Measurements from ENCODE around the gene NPHP4. TPM values are rescaled to one million over a fixed set of nuclear protein-coding genes. Genes with fewer than 3 reads are reported as not detected.

NPHP4 gene
- total and polyA plus RNA-seq, 9 of the 15 experiments (the other 6 are each of a cell fraction or from before 2014, with no cell fraction given): 0.52 to 26.2 (median 6.7) TPM

DNA sequence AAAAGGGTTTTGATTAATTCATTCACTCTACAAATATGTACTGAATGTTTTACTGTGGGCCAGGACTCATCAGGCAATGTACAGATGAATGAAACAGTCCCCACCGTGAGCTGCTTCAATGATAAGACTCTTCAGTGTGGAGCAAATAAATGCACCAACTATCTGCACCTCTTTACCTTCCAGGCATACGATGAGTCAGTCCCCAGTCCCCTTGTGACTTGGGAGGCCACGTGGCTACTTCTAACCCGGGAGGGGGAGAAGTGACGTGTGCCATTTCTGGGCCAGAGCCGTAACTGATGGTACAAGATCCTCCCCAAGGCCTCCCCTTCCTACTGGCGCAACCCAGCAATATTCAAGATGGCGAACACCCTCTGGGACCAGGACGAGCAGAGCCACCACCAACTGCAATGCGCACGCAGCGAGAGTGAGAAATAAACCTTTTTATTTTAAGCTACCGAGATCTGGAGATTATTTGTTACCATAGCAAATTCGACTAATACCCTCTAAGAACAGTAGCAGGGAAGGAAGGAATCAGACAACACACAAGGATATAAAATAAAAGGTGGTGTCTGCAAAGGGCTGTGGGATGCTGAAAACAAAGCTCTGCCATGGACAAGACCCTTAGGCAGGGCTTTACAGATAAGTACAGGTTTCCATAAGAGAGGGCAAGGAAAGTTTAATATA lies 74.5 kb downstream of the NPHP4 start (continued):
- peak; percentile 42; the same call in 1 of the 2 replicates for TF ChIP-seq ZNF263 (CRISPR knock-in tag; IDR thresholded peaks at IDR 0.05; ENCODE audit: borderline replicate concordance)
- TF ChIP-seq GATA2 (CRISPR knock-in tag; IDR thresholded peaks at IDR 0.05): no peak
- TF ChIP-seq RAD21 (CRISPR knock-in tag; conservative IDR thresholded peaks at IDR 0.05 in 1 of 2, IDR thresholded peaks at IDR 0.05 in 1 of 2): peak; percentile 1 to 7; a peak in 1 of 4 replicates
- no peak for TF ChIP-seq ZNF57 (CRISPR knock-in tag; IDR thresholded peaks at IDR 0.05)
- TF ChIP-seq, protein P1, sequence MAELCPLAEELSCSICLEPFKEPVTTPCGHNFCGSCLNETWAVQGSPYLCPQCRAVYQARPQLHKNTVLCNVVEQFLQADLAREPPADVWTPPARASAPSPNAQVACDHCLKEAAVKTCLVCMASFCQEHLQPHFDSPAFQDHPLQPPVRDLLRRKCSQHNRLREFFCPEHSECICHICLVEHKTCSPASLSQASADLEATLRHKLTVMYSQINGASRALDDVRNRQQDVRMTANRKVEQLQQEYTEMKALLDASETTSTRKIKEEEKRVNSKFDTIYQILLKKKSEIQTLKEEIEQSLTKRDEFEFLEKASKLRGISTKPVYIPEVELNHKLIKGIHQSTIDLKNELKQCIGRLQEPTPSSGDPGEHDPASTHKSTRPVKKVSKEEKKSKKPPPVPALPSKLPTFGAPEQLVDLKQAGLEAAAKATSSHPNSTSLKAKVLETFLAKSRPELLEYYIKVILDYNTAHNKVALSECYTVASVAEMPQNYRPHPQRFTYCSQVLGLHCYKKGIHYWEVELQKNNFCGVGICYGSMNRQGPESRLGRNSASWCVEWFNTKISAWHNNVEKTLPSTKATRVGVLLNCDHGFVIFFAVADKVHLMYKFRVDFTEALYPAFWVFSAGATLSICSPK (IDR thresholded peaks at IDR 0.05; ENCODE audit: borderline replicate concordance): no peak
- TF ChIP-seq, protein P2, sequence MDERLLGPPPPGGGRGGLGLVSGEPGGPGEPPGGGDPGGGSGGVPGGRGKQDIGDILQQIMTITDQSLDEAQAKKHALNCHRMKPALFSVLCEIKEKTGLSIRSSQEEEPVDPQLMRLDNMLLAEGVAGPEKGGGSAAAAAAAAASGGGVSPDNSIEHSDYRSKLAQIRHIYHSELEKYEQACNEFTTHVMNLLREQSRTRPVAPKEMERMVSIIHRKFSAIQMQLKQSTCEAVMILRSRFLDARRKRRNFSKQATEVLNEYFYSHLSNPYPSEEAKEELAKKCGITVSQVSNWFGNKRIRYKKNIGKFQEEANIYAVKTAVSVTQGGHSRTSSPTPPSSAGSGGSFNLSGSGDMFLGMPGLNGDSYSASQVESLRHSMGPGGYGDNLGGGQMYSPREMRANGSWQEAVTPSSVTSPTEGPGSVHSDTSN (CRISPR knock-in tag; IDR thresholded peaks at IDR 0.05; ENCODE audit: low read depth): no peak
- TF ChIP-seq, protein P2 (tag; conservative IDR thresholded peaks at IDR 0.05; ENCODE audit: low read depth): peak; percentile 26; the same call in 1 of the 2 replicates
- TF ChIP-seq CREBBP (IDR thresholded peaks at IDR 0.05; ENCODE audit: low read depth, low read length): no peak
- no peak; the same call in 1 of the 2 replicates for TF ChIP-seq ZNF584 (CRISPR knock-in tag; IDR thresholded peaks at IDR 0.05; ENCODE audit: low read depth)
- TF ChIP-seq, protein P3, sequence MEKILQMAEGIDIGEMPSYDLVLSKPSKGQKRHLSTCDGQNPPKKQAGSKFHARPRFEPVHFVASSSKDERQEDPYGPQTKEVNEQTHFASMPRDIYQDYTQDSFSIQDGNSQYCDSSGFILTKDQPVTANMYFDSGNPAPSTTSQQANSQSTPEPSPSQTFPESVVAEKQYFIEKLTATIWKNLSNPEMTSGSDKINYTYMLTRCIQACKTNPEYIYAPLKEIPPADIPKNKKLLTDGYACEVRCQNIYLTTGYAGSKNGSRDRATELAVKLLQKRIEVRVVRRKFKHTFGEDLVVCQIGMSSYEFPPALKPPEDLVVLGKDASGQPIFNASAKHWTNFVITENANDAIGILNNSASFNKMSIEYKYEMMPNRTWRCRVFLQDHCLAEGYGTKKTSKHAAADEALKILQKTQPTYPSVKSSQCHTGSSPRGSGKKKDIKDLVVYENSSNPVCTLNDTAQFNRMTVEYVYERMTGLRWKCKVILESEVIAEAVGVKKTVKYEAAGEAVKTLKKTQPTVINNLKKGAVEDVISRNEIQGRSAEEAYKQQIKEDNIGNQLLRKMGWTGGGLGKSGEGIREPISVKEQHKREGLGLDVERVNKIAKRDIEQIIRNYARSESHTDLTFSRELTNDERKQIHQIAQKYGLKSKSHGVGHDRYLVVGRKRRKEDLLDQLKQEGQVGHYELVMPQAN (IDR thresholded peaks at IDR 0.05; ENCODE audit: borderline replicate concordance): no peak; the same call in 1 of the 2 replicates
- TF ChIP-seq FIP1L1 (IDR thresholded peaks at IDR 0.05; ENCODE audit: low read depth, low read length, poor library complexity, severe bottlenecking): no peak
- TF ChIP-seq HNRNPK (IDR thresholded peaks at IDR 0.05; ENCODE audit: low read depth, low read length, poor library complexity, severe bottlenecking): no peak
- TF ChIP-seq ELF2 (CRISPR knock-in tag; IDR thresholded peaks at IDR 0.05): 0 out of 2 replicates have a peak, but pooled peaks have one; percentile 64
- peak in 1 of 2 experiments; percentile 50; a peak in 1 of 4 replicates for TF ChIP-seq SRF (CRISPR knock-in tag; IDR thresholded peaks at IDR 0.05)
- TF ChIP-seq, protein P4, sequence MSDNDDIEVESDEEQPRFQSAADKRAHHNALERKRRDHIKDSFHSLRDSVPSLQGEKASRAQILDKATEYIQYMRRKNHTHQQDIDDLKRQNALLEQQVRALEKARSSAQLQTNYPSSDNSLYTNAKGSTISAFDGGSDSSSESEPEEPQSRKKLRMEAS (CRISPR knock-in tag; IDR thresholded peaks at IDR 0.05): peak; percentile 87
- TF ChIP-seq, protein P5, sequence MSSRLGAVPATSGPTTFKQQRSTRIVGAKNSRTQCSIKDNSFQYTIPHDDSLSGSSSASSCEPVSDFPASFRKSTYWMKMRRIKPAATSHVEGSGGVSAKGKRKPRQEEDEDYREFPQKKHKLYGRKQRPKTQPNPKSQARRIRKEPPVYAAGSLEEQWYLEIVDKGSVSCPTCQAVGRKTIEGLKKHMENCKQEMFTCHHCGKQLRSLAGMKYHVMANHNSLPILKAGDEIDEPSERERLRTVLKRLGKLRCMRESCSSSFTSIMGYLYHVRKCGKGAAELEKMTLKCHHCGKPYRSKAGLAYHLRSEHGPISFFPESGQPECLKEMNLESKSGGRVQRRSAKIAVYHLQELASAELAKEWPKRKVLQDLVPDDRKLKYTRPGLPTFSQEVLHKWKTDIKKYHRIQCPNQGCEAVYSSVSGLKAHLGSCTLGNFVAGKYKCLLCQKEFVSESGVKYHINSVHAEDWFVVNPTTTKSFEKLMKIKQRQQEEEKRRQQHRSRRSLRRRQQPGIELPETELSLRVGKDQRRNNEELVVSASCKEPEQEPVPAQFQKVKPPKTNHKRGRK (tag; IDR thresholded peaks at IDR 0.05): no peak
- no peak for TF ChIP-seq NCOA6 (IDR thresholded peaks at IDR 0.05)
- peak; percentile 99 for TF ChIP-seq ZNF134 (CRISPR knock-in tag; conservative IDR thresholded peaks at IDR 0.05)
- TF ChIP-seq ARHGAP35 (IDR thresholded peaks at IDR 0.05; ENCODE audit: partially characterized antibody): no peak
